GM10847 (cell line): ENCODE measurements around the gene KLHL6.

ENCODE experiments used
- POLR2A ChIP-seq: IDR thresholded peaks from 2 replicates; pipeline ENCODE4 v1.6.1; 2011; ENCODE audit not compliant: insufficient read length; ENCODE audit errors: extremely low read depth

Gene KLHL6

DNA sequence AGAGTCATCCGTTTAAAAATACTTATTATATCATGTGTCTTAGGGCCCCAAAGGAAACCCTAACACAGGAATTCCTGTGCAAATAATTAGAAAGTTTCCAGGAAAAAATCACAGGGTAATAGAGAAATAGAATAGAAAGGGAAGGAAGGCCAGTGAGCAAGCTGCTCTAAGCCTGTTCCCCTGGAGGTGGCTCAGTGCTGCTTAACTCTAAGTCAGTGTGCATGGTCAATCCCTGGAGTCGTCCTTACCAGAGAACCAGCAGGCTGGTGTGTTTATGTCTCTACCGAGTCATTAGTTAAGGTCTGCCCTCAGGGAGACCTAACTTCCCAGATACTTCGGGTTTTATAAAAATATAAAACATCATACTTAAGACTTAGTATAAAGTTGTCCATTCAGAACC lies 106.1 kb downstream of the KLHL6 start:
- TF ChIP-seq POLR2A: no peak

DNA sequence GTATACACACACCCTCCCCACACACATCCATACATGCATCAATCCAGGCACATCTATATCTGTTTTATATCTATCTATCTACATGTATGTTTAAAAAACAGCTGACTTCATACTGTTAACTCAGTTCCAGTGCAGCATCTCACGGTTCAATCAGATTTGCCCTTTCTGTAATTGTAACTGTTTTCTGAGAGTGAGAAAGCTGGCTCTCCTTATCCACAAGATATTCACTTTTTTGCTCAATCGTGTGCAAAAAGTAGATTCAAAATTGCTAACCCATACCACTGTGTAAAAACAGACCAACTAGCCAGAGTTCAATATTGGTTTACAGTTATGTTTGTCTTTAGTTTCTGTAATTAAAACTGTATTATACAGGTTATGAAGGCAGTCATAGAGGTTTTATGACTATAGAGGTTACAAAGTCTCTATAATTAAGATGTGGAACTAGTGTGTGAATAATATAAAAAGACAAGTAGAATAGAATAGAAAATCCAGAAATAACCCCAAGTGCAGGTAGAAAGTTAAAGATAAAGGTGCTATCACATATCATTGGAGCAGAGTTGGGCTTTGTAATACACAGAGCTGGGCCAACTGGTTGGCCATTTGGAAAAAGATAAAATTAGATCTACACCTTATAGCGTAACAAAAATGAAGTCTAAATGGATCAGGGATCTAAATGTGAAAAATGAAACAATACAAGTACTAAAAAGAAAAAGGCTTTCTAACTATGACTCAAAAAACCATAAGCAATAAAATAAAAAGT lies 107.0 kb downstream of the KLHL6 start:
- no peak for TF ChIP-seq POLR2A

DNA sequence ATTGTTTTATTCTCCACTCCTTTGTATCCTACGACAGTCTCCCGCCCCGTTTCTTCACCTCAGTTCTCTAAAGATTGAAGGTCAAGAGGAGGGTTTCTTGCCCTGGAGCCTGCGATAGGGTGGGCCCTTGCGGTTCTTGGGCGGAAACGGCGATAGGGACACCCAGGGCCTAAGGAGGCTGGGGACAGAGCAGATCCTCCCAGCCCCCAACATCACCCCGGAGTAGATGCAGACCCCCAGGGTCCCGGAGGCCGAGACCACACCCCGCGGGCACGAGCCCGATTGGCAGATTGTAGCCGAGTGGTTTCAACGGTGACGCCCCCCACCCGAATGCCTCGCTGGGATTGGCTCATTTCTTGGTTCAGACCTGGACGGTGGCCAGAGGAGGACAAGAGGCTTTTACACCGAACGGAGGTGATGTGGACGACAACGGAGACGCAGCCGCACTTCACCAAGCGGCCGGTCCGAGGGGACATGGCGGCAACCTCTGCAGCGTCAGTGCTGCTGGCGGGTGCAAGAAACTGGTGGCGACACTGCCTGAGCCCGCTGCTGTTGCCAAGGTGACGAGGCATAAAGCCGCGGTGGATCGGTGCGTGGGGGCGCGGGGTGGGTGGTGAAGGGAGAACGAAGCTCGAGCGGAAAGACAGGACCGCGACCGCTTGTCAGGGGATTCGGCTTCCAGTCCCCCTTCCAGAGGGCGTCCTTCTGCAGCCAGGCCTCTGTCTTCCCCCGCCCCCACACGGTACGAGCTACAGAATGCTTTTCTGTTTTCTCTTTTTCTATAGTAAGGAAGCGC lies 108.1 kb downstream of the KLHL6 start:
- no peak for TF ChIP-seq POLR2A

DNA sequence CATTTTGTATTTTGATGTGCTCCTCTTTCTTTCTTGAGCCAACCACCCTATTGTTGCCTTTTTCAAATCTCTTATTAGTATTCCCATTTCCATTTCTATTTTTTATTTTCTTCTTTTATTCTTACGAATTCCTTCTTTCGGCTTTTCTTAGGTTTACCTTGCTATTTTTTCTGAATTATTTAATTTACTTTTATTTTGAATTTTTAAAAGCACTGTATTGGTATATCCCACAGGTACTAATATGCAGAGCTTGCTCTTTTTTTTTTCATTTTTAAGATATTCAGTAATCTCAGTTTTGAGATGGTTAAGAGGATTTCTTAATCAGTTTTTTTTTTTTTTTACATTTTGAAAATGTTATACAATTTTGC lies 108.7 kb downstream of the KLHL6 start:
- TF ChIP-seq POLR2A: no peak

DNA sequence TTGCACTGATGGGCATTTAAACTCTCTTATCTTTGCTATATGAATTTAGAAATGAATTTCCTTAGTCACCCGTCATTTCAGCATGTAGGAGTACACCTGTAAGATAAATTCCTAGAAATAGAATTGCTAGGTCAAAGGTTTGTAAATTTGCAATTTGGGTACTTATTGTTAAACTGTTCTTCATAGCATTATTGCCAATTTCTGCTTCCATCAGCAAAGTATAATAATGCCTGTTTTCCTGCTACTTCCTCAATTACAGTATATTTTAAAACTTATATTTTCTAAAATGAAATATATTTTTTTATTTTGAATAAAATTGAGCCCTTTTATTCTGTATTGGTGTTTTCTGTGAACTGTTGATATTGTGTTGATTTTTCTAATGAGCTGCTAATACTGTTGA lies 110.8 kb downstream of the KLHL6 start:
- no peak for TF ChIP-seq POLR2A

DNA sequence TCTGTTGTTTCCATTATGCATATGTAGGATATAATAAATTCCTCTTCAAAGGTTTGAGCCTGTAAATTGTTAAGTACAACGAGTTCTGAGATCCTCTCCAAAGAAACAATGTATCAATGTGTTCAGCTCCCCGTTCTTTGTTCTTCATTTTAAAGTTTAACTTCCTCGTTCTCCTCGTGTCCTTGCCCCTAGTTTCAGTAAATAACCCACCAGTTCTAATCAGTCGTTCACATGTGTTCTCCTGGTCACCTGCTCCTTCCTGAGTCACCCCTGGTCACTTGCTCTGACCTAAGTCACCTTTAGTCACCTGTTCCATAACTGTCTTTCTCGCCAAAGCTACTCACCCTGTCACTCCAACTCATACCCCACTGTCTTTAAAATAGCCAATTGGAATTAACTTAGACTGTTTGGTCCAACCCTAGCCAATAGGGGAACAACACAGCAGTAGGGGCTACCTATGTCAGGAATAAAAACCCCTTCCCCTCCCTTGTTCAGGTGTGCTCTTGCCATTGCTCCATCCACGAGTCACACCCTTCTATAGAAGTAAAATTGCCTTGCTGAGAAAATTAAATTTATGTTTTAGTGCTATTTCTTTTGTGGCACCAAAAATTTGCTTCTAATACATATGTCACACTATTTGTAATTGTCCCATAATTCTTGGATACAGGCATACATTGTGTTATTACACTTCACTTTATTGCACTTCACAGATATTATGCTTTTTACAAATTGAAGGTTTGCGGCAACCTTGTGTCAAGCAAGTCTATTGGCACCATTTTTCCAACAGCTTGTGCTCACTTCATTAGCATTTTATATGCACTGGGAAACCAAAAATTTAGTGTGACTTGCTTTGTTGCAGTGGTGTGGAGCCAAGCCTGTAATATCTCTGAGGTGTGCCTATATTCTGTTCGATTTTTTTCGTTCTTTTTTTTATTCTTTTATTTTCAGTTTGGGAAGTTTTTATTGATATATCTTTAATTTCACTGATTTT lies 111.8 kb downstream of the KLHL6 start:
- TF ChIP-seq POLR2A: no peak

DNA sequence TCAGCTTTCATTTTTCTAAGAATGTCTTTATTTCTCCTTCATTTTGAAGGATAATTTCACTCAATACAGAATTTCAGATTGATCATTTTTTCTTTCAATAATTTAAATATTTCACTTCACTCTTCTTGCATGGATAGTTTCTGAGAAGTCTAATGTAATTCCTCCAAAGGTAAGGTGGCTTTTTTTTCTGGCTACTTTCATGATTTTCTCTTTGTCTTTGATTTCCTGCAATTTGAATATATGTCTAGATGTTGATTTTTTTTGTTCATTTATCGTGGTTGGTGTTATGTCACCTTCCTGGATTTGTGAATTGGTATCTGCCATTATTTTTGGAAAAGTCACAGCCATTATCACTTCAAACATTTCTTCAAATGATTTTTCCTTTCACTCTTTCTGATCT lies 112.5 kb downstream of the KLHL6 start:
- no peak for TF ChIP-seq POLR2A

DNA sequence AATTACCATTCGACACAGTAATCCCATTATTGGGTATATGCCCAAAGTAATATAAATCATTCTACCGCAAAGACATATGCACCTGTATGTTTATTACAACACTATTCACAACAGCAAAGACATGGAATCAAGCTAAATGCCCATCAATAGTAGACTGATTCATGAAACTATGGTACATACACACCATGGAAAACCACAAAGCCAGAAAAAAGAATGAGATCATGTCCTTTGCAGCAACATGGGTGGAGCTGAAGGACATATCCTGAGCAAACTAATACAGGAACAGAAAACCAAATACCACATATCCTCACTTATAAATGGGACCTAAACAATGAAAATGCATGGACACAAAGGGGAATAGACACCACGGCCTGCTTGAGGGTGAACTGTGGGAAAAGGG lies 116.0 kb downstream of the KLHL6 start:
- TF ChIP-seq POLR2A: no peak

DNA sequence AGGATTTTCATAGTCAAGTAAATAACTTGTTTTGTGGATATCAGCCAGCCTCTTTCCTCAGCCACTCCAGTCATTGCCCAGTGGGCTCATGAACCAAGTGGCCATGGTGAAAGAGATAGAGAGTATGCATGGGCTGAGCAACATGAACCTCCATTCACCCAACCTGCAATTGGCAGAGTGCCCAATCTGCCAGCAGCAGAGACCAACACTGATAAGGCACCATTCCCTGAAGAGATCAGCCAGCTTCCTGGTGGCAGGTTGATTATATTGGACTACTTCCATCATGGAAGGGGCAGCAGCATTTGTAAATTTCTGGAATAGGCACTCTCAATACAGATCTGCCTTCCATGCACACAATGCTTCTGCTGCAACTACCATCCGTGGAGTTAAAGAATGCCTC lies 116.8 kb downstream of the KLHL6 start:
- TF ChIP-seq POLR2A: no peak

DNA sequence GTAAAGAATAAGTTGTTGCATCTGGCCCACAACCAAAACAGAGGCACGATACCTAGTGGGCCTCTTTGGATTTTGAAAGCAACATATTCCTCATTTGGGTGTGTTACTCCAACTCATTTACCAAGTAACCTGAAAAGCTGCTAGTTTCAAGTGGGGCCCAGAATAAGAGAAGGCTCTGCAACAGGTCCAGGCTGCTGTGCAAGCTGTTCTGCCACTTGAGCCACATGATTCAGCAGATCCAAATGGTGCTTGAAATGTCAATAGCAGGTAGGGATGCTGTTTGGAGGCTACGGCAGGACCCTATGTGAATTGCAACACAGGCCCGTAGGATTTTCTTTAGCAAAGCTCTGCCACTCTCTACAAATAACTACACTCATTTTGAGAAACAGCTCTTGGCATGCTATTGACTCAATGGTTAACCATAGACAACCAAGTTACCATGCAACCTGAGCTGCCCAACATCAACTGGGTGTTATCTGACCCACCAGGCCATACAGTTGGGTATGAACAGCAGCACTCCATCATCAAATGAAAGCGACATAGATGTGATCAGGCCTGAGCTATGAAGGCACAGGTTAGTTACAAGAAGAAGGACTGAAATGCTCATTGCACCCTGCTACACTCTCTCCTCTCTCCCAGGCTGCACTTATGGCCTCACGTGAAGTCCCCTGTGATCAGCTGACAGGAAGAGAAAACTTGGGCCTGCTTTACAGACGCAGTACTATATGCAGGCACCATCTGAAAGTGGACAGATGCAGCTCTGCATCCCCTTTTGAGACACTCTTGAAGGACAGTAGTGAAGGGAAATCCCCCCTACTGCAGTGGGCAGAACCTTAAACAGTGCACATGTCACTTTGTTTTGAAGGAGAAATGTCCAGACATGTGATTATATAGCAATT lies 117.6 kb downstream of the KLHL6 start:
- TF ChIP-seq POLR2A: no peak
